Measurements from ENCODE around the gene FAXDC2.

Gene FAXDC2

GRCh38 chr5:154850255-154851062 is at the start of gene FAXDC2:
Gene FAXDC2, minus strand, starts transcription at chr5:154850603. Its CDS starts 12,425 bp downstream, at chr5:154838178.
- TF ChIP-seq CTCF (IDR thresholded peaks at IDR 0.05; ENCODE audit: control insufficient read depth, insufficient read depth, low read depth, low read length, missing control alignments) = no peak
- H3K4me3 ChIP-seq (ENCODE audit: control insufficient read depth, low read depth, low read length) = peak within 1 kb of the TSS; percentile 77
- peak; percentile 45 for DNase-seq (ENCODE audit: low read depth)

GRCh38 chr5:154900066-154900465 is 49.7 kb upstream of the FAXDC2 start:
- no peak for DNase-seq (ENCODE audit: low read depth)
- TF ChIP-seq CTCF (IDR thresholded peaks at IDR 0.05; ENCODE audit: control insufficient read depth, insufficient read depth, low read depth, low read length, missing control alignments) = no peak
- no peak overlapping the region for H3K4me3 ChIP-seq (ENCODE audit: control insufficient read depth, low read depth, low read length)

GRCh38 chr5:154899151-154899816 is 48.9 kb upstream of the FAXDC2 start:
- DNase-seq (ENCODE audit: low read depth) = no peak
- TF ChIP-seq CTCF (IDR thresholded peaks at IDR 0.05; ENCODE audit: control insufficient read depth, insufficient read depth, low read depth, low read length, missing control alignments) = no peak
- H3K4me3 ChIP-seq (ENCODE audit: control insufficient read depth, low read depth, low read length) = no peak overlapping the region

GRCh38 chr5:154898210-154898609 is 47.8 kb upstream of the FAXDC2 start:
- TF ChIP-seq CTCF (IDR thresholded peaks at IDR 0.05; ENCODE audit: control insufficient read depth, insufficient read depth, low read depth, low read length, missing control alignments) = no peak
- no peak overlapping the region for H3K4me3 ChIP-seq (ENCODE audit: control insufficient read depth, low read depth, low read length)
- DNase-seq (ENCODE audit: low read depth) = no peak

GRCh38 chr5:154896562-154897165 is 46.3 kb upstream of the FAXDC2 start:
- TF ChIP-seq CTCF (IDR thresholded peaks at IDR 0.05; ENCODE audit: control insufficient read depth, insufficient read depth, low read depth, low read length, missing control alignments) = no peak
- H3K4me3 ChIP-seq (ENCODE audit: control insufficient read depth, low read depth, low read length) = no peak overlapping the region
- DNase-seq (ENCODE audit: low read depth) = no peak

- no peak for DNase-seq (ENCODE audit: low read depth)
- H3K4me3 ChIP-seq (ENCODE audit: control insufficient read depth, low read depth, low read length) = no peak overlapping the region
- no peak for TF ChIP-seq CTCF (IDR thresholded peaks at IDR 0.05; ENCODE audit: control insufficient read depth, insufficient read depth, low read depth, low read length, missing control alignments)
Observed at GRCh38 chr5:154895606-154896561, 45.5 kb upstream of the FAXDC2 start.

Measured in AG09309 (cell line).